ENCODE measurements around the gene THSD4.

DNA sequence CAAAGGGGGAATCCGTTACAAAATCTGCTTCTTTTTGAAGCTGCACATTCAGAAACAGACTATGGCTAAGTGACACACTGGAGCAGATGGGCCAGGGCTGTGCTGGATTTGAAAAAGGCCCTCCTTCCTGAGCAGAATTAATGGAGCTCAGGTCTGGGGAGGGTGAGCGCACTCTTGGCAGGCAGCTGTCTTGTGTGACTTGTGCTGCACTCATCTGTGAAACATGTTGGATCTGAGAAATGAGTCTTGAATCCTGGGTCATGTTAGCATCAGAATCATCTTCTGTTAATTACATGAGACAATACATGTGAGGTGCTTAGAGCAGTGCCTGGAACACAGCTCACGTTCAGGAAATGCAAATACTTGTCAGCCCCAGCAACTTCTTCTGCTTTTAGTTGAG lies 219.6 kb downstream of the THSD4 start:
- TF ChIP-seq, protein P1, sequence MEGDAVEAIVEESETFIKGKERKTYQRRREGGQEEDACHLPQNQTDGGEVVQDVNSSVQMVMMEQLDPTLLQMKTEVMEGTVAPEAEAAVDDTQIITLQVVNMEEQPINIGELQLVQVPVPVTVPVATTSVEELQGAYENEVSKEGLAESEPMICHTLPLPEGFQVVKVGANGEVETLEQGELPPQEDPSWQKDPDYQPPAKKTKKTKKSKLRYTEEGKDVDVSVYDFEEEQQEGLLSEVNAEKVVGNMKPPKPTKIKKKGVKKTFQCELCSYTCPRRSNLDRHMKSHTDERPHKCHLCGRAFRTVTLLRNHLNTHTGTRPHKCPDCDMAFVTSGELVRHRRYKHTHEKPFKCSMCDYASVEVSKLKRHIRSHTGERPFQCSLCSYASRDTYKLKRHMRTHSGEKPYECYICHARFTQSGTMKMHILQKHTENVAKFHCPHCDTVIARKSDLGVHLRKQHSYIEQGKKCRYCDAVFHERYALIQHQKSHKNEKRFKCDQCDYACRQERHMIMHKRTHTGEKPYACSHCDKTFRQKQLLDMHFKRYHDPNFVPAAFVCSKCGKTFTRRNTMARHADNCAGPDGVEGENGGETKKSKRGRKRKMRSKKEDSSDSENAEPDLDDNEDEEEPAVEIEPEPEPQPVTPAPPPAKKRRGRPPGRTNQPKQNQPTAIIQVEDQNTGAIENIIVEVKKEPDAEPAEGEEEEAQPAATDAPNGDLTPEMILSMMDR (conservative IDR thresholded peaks at IDR 0.05), result no peak
- TF ChIP-seq ZFX (IDR thresholded peaks at IDR 0.05), result no peak

Measured in C4-2B (cell line).